Embryonic facial prominence (tissue), 1 donor: ENCODE data around the gene SEMA4F.

Source experiments
- DNase-seq: peaks from one replicate; pipeline ENCODE4 v3.0.0-alpha.2; 2016; ENCODE audit errors: extremely low spot score

SEMA4F gene

DNA sequence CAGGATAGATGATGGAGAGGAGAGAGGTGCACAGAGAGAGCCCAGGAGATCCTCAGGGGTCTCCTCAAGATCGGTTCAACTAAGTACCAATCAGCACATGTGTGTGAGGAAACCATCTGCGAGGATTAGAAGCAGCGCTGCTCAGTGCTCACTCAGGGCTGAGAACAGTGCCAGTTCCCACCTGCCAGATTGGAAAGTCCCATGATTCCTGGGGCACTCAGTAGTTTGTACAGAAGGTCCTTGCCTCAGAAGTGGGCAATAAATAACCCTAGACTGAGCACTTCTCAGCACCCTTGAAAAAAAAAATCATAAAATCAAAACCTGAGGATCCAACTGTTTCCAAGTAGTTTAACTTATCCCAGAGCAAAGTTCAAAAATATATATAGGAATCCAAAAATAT lies 53.8 kb downstream of the SEMA4F start:
- no peak for DNase-seq

DNA sequence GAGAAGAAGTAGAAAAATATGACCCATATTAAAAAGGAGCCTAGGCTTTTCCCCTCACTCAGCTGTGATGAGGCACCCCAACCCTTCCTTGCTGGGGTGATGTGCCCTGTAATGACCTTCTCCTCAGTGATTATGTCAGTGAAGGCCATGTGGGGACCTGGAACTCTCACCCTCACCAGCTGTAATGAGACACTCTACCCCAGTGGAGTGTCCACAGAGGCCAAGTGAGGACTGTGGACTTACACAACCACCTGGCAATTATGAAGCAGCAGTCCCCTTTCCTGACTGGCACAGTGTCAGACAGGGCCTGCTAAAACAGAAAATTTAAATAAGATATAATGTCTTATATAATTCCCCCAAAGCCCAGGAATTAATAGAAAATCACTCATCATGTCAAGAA lies 54.2 kb downstream of the SEMA4F start:
- no peak for DNase-seq

DNA sequence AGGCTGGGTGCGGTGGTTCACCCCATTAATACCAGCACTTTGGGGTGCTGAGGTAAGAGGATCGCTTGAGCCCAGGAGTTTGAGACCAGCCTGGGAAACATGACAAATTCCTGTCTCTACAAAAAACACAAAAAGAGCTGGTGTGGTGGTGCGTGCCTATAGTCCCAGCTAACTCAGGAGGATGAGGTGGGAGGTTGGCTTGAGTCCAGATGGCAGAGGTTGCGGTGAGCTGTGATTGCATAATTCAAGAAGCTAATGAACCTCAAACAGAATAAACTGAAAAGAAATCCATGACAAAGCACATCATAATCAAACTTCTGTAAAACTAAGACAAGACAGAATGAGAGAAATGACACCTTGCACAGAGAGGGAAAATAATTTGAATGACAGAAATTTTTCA lies 54.8 kb downstream of the SEMA4F start:
- DNase-seq = no peak

DNA sequence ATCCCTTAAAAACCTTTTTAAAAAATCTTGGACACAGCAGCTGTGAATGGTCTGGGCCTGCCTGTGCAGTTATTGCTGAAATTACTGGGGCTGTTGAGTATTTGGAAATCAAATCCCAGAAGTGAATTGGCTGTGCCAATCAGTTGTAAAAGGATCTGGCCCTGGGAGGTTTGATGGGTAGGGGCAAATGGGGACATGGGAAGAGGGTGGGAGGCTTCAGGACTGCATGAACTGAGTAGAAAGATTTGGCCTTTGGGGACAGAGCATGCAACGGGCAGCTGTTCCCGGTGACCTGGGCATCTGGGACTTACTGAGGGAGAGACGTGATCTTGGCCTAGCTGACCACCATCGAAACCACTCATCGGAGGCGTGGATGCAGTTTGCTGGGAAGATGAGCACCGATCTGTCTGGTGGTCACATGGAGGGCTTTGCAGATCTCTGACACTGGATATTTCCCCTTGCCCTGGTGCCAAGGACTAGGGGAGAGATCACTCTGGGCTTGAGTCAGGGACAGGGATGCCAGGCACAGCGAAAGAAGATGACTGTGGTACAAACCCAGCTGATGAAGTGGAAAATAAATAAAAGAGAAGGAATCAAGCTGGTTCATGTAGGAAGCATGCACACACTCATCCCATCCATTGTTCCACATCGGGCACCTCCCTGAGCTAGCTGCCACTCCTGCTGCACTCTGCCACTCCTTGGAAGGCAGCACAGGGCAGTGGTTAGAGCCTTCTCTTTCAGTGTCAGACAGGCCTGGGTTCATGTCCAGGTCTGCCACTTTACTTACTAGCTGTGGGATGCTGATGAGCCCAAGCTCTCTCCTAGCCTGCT lies 58.4 kb downstream of the SEMA4F start:
- no peak for DNase-seq

DNA sequence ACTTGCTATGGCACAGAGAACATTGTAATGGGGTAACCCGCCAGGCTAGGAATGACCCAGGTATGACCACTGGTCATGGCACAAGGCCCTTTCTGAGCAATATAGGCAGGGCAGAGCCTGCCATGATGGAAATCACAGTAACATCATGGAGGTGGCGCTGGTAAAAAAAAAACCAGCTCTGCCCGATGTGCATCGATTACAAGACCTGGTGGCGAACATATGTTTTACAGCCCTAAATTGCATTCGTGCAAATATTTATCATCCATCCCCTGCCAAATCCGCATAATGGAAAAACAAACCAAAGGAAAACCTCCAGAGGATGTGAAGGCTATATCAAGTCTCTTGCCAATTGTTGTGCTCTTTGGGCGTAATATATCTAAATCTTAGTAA lies 60.6 kb downstream of the SEMA4F start:
- no peak for DNase-seq

DNA sequence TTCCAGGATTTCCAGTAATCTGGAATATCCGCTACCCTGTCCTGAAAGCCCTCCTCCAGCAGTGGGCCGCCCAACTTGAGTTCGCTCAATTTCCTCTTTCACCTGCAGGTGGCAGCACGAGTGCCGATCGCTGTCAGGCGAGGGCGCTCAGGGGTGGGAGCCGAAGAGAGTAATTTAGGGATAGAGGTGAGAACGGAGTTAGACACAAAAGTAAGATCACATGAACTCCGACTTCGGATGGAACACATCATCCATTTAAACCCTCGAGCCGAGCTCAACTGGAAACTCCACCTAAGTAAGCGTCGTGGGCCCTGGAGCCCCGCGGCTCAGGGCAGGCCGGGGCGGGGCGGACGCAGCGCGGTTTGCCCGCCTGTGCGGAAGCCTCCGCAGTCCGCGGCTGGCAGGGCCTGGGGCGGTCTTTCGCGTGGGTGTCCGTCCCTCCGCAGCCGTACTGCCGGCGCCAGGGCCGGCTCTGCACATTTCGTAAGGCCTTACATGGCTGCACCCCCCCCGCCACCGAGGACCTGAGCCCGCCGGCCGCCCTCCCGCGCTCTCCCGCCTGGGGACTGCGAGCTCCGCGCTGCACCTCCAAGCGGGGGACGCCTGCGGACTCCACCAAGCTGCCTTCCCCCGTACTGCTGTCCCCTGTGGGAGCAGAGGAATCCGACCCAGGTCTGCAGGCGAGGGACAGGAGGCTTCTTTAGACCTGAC lies 61.2 kb downstream of the SEMA4F start:
- DNase-seq = peak; percentile 71

DNA sequence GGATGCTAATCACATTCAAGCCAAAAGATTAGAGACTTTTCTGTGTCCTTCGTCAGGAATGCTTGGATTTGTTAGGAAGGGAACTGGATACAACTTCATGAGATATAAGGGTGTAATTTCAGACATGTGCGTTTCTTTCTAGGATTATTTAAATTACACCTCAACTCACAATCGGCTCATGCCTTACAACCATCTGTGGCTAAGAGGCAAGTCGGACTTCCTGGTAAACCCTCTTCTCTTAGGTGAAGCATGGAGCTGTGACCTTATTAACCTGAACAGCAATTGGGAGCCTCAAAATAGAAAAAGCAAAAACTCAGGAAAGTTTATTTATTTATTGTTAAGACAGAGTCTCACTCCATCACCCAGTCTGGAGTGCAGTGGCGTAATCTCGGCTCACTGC lies 61.8 kb downstream of the SEMA4F start:
- no peak for DNase-seq

DNA sequence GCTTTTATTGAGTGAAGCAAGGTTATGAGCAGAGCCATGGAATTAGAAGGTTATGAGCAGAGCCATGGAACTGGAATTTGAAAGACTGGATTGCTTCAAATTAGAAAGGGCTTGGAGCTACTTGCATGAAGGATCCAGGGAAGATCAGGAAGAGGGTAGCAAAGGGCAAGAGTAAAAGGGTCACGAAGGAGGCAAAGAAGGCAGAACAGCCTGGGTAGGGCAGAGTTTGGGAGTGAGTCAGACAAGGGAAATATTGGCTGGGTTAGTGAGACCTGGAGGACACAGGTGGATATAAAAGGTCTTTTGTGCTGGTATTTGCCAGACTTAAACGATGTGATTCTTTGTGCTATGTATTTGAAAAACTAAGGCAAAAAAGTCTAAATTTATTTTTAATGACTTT lies 65.0 kb downstream of the SEMA4F start:
- DNase-seq = no peak

DNA sequence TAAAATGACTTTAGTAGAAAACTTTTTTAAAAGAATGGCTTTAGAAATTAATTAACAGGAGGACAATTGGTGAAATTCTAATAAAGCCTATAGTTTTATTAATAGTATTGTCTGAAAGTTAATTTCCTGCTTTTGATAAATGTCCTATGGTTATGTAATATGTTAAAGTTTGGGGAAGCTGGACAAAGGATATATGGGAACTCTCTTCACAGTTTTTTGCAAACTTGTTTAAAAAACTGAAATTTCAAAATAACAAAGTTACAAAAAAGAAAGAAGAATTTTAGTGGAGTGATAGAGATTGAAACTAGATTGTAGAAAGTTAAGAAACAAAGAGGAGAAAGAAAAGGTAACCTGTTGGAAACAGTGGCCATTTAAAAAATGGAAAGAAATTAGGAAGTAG lies 67.3 kb downstream of the SEMA4F start:
- DNase-seq = no peak

DNA sequence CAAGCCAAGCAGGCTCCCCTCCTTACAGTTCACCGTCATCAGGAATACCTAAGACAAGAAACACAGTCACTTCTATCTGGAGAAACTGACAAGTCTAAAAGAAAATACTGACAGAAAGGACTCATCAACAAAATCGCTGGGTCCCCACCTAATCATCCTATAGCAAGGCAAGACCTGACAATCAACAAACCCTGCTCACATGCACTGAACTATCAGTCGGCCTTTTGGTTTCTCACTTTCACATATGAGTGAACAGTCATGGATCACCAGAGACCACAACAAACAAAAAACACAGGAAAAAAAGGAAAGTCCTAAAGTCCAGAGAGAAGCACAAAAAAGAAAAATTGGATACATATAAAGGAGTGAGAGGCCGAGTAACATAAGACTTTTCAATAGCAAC lies 70.4 kb downstream of the SEMA4F start:
- no peak for DNase-seq

DNA sequence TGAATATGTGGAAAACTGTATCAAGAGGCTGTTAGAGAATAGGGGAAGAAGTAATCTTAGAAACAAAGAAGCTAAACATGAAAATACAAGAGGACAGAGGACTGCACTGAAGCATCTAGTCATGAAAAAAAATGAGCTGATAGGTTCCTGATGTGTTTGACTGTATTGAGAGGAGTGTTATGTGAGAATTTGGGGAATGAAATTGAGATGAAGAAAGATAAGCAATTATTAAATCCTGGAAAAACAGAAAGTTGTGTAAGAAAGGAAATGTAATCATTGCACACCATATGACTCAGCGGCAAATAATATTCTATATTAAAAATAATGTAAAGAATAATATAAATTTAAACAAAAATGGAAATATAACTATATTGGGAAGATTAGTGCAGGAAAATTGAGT lies 71.2 kb downstream of the SEMA4F start:
- no peak for DNase-seq

DNA sequence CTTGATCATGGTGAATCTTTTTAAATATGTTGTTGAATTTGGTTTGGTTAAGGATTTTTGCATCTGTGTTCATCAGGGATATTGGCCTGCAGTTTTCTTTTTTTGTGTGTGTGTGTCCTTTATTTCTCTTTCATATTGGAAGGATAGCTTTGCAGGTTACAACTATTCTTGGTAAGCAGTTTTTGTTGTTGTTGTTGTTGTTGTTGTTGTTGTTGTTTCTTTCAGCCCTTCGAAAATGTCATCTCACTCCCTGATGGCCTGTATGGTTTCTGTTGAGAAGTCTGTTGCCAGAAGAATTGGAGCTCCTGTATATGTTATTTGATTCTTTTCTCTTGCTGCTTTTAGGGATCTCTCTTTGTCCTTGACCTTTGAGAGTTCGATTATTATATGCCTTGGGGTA lies 74.8 kb downstream of the SEMA4F start:
- no peak for DNase-seq

DNA sequence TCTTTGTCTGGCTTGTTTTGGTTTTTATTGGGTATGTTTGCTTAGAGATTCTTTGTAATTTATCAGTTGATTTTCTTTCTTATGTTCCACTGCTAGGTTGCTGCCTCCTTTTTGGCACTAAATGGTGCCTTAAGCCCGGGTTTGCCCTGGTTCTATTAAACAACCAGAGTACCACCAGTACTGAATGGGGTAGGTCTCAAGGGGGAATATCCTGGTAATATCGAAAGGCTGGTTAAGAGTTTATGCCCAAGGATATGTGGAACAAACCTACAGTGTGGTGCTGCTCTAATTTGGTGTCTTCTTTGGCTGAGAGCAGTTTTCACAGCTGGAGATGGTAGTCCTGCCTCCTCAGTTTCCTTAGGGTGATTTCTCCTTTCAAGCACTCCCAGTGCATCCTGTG lies 76.5 kb downstream of the SEMA4F start:
- DNase-seq = no peak
